ENCODE results near the gene OSGIN1.

Gene OSGIN1

GRCh38 chr16:83953796-83954576 lies 946 bp downstream of the OSGIN1 start:
- peak; percentile 70 for DNase-seq (ENCODE audit: low read depth)
- peak overlapping the region; percentile 60 for H3K4me3 ChIP-seq (ENCODE audit: low read length)
- TF ChIP-seq, protein P1, sequence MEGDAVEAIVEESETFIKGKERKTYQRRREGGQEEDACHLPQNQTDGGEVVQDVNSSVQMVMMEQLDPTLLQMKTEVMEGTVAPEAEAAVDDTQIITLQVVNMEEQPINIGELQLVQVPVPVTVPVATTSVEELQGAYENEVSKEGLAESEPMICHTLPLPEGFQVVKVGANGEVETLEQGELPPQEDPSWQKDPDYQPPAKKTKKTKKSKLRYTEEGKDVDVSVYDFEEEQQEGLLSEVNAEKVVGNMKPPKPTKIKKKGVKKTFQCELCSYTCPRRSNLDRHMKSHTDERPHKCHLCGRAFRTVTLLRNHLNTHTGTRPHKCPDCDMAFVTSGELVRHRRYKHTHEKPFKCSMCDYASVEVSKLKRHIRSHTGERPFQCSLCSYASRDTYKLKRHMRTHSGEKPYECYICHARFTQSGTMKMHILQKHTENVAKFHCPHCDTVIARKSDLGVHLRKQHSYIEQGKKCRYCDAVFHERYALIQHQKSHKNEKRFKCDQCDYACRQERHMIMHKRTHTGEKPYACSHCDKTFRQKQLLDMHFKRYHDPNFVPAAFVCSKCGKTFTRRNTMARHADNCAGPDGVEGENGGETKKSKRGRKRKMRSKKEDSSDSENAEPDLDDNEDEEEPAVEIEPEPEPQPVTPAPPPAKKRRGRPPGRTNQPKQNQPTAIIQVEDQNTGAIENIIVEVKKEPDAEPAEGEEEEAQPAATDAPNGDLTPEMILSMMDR (IDR thresholded peaks at IDR 0.05; ENCODE audit: insufficient read depth, low read depth, low read length, missing control alignments) = peak; percentile 83

DNA sequence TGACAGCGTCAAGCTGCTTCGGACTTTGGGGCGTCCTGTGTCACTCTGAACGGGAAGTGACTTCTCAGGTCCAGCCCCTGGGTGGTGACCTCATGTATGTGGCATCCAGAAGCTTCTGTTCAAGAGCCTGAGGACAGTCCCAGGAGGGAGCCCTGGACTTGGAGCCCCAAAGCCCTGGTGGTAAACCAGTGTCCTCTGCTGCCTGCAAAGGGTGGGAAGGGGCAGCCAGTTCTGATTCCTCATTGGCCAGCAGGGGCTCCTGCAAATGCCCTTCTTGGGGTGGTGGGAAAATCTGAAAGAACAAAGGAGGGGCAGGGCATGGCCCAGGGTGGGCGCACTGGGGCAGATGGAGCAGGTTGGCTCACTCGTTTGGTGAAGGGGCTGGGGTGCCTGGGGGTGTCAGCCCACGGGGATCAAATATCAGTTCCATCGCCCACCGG lies 1.6 kb downstream of the OSGIN1 start:
- DNase-seq (ENCODE audit: low read depth) = peak; percentile 68
- TF ChIP-seq, protein P1 (IDR thresholded peaks at IDR 0.05; ENCODE audit: insufficient read depth, low read depth, low read length, missing control alignments) = no peak
- peak overlapping the region; percentile 7 for H3K4me3 ChIP-seq (ENCODE audit: low read length)

DNA sequence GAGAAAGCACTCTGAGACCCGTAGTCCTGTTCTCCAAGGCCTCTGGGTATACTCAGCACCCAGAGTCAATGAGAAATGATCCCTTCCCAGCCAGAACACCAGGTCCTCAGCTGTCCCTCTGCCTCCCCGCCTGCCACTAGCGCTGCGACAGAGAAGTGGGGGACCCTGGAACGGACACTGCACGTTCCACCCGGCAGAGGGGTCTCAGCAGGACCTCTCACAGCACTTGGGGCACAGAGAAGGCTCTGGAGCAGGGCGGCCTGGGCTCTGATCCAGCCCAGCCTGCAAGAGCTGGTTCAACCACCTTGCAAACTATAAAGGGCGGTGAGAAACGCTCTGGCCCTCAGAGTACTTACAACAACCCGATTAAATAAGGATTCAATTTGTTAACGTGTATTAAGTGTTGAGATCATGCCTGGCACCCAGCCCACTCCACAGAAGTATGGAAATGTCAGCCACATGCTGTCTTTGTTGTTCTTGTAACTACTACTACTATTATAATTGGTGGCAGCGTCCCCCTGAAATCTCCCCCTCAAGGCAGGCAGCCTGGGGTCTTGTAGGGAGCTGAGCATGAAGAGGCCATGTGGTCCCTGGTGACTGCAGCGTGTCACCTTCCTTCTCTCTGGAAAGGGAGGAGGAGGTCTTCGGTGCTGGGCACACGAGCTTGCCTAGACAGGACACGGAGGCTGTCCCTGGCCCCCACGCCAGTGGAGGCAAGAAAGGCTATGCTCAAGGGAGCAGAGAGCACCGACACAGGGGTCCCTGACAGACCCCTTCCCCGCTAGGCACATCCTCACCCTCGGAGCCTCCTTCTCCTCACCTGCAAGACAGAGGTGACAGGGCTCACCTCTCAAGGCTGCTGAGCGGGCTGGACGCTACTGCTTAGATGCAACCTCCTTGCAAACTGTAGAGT lies 2.4 kb downstream of the OSGIN1 start:
- peak; percentile 11 for DNase-seq (ENCODE audit: low read depth)
- TF ChIP-seq, protein P1 (IDR thresholded peaks at IDR 0.05; ENCODE audit: insufficient read depth, low read depth, low read length, missing control alignments) = no peak
- no peak overlapping the region for H3K4me3 ChIP-seq (ENCODE audit: low read length)

DNA sequence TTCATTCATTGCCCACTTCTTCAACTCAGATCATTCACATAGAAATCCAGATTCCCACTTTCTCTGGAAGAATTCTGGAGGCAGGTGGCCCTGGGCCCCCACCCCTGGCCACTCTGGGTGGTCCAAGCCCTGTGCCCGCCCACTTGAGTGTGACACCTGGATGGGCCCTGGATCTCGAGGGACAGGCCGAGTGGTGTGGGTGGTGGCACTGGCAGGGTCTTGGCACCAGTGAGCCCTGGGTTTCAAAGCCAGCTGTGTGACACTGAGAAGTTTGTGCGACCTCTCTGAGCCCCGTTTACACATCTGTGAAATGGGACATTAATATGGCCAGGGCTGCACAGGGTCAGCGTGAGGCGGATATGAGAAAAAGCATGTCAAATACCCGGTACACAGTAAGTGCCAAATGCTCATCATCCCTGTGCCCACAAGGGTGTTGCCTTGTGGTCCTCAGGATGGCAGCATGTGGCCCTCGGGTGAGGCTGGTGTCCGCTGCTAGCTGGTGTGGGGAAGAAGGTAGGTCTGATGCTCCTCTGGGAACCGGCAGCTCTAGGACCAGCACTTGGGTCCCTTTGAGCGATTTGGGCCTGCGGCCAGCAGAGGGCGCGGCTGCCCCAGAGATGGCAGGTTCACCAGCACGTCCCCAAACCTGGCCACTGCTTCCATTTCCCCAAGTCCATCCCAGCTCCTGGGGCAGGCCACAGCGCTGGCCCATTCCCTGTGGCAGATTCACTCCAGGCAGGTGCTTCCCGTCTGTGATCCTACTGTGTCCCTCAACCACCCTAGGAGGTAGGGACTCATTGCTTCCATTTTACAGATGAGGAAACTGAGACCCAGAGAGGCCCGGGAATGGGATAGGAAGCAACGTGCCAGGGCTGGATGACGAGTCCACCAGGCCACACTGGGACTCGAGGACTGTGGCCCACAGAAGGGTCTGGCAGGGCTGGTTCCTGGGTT lies 3.6 kb downstream of the OSGIN1 start:
- peak; percentile 82 for DNase-seq (ENCODE audit: low read depth)
- H3K4me3 ChIP-seq (ENCODE audit: low read length) = no peak overlapping the region
- TF ChIP-seq, protein P1 (IDR thresholded peaks at IDR 0.05; ENCODE audit: insufficient read depth, low read depth, low read length, missing control alignments) = peak; percentile 92

- DNase-seq (ENCODE audit: low read depth) = no peak
- no peak overlapping the region for H3K4me3 ChIP-seq (ENCODE audit: low read length)
- TF ChIP-seq, protein P1 (IDR thresholded peaks at IDR 0.05; ENCODE audit: insufficient read depth, low read depth, low read length, missing control alignments) = no peak
These were observed 4.3 kb downstream of the OSGIN1 start for GRCh38 chr16:83957296-83957855.
